Activated naive CD8-positive, alpha-beta T cell treated with anti-CD3 and anti-CD28 coated beads, Interleukin-2, amount 10 ng/mL, durations not matched to agents 7 days and 5 days (primary cell): ENCODE results near the gene FSTL4. TPM values are rescaled to one million over a fixed set of nuclear protein-coding genes. Genes with fewer than 3 reads are reported as not detected.

Experiments
- ATAC-seq: fragments of 150-1000 bp; cut with Tn5 transposase; one replicate; pipeline ENCODE4 v1.10.0; 2021; ENCODE audit warnings: low read depth, moderate library complexity
- POLR2A ChIA-PET: fragments of 350-600 bp; sonication (Branson Sonifier 250); formaldehyde crosslinking; loops from one replicate; lab custom pipeline; 2021; ENCODE audit warnings: antibody characterized with exemption; lab: Charles Lee
- DNase-seq: peaks from one replicate; pipeline ENCODE4 v3.0.0; 2021
- H3K27ac Mint-ChIP-seq: one replicate; pipeline ENCODE4 v1.8.0; 2022; ENCODE audit warnings: mild to moderate bottlenecking, mixed read lengths
- H3K27me3 Mint-ChIP-seq: one replicate; pipeline ENCODE4 v1.8.0; 2022; ENCODE audit warnings: mild to moderate bottlenecking, moderate library complexity, mixed read lengths
- H3K36me3 Mint-ChIP-seq: one replicate; pipeline ENCODE4 v1.8.0; 2021; ENCODE audit warnings: mild to moderate bottlenecking, mixed read lengths
- H3K4me1 Mint-ChIP-seq: one replicate; pipeline ENCODE4 v1.8.0; 2021; ENCODE audit warnings: mixed read lengths
- H3K4me3 Mint-ChIP-seq: one replicate; pipeline ENCODE4 v1.8.0; 2022; ENCODE audit warnings: mild to moderate bottlenecking, moderate library complexity, mixed read lengths
- H3K9me3 Mint-ChIP-seq: one replicate; pipeline ENCODE4 v1.8.0; 2021; ENCODE audit warnings: mixed read lengths
- total RNA-seq, 2 experiments: library from RNA; stranded (reverse); gene quantifications; one replicate each; pipeline ENCODE4 v1.2.3, GENCODE V29; 2021

FSTL4 gene
- total RNA-seq, 2 experiments from 2014 or later, result 0.26 to 0.83 TPM

DNA sequence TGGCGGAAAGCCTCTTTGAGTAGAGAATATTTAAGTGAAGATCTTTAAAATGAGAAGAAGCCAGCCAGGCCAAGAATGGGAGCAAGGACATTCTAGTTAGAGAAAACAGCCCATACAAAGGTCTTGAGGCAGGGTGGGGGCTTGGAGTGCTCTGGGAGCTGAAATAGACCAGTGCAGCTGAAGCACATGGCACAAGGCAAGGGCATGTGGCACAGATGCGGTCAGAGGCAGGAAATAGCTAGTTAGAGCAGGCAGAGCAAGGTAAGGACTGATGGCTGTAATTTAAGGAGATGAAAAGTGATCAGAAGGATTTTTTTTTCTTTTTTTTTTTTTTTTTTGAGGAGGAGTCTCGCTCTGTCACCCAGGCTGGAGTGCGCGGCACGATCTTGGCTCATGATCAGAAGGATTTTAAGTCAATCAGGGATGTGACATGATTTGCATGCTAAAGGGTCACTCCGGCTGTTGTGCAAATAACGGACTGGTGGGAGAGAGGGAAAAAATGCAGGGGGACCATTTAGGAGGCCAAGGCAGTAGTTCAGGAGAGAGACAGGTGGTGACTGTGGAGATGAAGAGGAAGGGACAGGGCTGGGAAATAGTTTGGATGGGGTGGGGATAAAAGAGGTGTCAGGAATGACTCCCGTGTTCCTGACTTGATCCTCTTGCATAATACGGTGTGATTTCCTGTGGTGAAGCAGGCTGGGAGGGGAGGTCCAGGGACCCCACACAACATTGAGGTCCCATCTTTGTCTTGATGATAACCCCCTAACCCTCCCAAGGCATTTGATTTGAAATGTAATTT lies 352.9 kb downstream of the FSTL4 start:
- POLR2A ChIA-PET, result no interaction called here
- Mint-ChIP-seq H3K9me3 (no peaks in the 10 kb centered on the region), H3K27me3 (peaks cover 2% of the 10 kb centered on the region), H3K36me3 (no peaks in the 10 kb centered on the region), H3K27ac (no peak overlapping the region), H3K4me1 (peaks cover 14% of the 10 kb centered on the region), H3K4me3 (no peak overlapping the region)
- ATAC-seq, result peak; percentile 78
- DNase-seq, result no peak

DNA sequence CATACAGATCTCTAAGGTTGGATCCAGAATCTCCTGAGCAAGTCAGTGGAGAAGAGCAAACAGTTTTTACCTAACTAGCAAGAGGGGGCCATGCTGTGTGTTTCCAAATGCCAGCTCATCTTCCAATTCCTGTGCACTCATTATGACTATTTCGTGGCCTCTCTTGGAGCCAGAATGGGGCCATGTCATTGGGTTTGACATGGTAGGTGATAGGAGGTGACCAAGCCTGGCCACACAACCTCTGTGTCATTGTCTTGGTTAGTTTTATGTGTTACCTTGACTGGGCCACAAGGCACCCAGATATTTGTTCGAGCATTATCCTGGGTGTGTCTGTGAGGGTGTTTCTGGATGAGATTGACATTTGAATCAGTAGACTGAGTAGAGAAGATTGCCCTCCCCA lies 354.4 kb downstream of the FSTL4 start:
- no peaks in the 10 kb centered on the region for H3K27me3 Mint-ChIP-seq
- no peaks in the 10 kb centered on the region for H3K9me3 Mint-ChIP-seq
- H3K4me1 Mint-ChIP-seq, result peaks cover 14% of the 10 kb centered on the region
- no peak overlapping the region for H3K4me3 Mint-ChIP-seq
- POLR2A ChIA-PET, result no interaction called here
- H3K36me3 Mint-ChIP-seq, result no peaks in the 10 kb centered on the region
- no peak for ATAC-seq
- no peak overlapping the region for H3K27ac Mint-ChIP-seq
- no peak for DNase-seq

DNA sequence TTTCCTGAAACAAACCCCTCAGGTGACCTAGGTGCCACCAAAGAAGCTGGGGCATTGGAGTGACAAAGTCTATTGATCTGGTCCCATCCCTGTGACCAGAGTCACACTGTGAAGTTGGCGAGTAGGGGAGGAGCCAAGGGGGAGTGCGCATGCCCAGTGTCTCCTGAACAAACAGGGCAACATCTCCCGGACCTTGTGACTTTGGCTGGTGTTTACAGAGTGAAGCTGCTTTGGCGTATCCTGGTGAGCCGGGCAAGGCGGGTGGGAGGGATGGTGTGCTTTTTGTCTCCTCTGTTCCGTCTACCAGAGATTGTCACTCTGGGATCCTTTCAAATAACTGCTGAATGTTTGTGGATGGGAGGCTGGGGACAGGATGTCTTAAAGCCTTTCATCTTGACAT lies 356.1 kb downstream of the FSTL4 start:
- POLR2A ChIA-PET, result no interaction called here
- peaks cover 14% of the 10 kb centered on the region for H3K4me1 Mint-ChIP-seq
- no peaks in the 10 kb centered on the region for H3K27me3 Mint-ChIP-seq
- H3K9me3 Mint-ChIP-seq, result no peaks in the 10 kb centered on the region
- H3K4me3 Mint-ChIP-seq, result no peak overlapping the region
- no peaks in the 10 kb centered on the region for H3K36me3 Mint-ChIP-seq
- ATAC-seq, result no peak
- DNase-seq, result no peak
- no peak overlapping the region for H3K27ac Mint-ChIP-seq

DNA sequence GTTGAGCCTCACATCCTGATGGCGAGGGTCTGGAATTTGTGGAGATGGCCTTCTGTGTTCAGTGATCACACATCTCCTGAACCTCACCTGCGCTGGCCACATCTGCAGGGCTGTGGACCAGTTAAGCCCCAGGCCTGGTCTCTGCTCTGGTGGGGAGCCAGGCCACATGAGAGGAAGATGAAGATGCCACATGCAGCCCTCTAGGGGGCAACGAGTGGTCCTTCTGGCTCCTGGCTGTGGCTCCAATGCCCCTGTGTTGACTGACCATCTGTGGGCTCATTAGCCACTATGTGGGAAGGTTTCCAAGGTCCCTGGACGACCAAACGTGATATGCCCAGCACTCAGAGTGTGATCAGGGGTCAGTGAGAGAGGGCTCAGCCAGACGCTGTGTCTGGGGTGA lies 357.5 kb downstream of the FSTL4 start:
- H3K27me3 Mint-ChIP-seq, result no peaks in the 10 kb centered on the region
- POLR2A ChIA-PET, result no interaction called here
- H3K4me1 Mint-ChIP-seq, result peaks cover 14% of the 10 kb centered on the region
- no peak for DNase-seq
- no peak overlapping the region for H3K4me3 Mint-ChIP-seq
- no peaks in the 10 kb centered on the region for H3K9me3 Mint-ChIP-seq
- ATAC-seq, result no peak
- no peak overlapping the region for H3K27ac Mint-ChIP-seq
- H3K36me3 Mint-ChIP-seq, result no peaks in the 10 kb centered on the region

DNA sequence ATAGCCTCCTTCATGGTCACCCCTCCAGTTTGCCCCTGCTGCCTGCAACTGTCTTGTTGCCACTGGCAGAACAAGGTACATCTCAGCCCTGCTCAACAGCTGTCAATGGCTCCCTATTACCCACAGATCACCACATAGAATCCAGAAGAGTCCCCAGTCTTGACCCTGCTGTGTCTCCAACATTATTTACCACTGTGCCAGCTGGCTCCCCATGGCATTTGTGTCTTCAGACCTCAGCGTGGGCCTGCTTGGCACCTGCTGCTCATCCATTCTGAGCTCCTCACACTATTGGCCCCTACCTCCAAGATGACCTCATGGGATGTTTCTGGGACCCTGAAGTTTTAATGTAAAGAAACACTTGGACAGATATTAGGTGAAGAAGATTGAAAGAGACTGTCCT lies 358.7 kb downstream of the FSTL4 start:
- POLR2A ChIA-PET, result no interaction called here
- H3K4me3 Mint-ChIP-seq, result no peak overlapping the region
- ATAC-seq (no peak), DNase-seq (no peak)
- no peaks in the 10 kb centered on the region for H3K9me3 Mint-ChIP-seq
- H3K4me1 Mint-ChIP-seq, result peaks cover 5% of the 10 kb centered on the region
- H3K27ac Mint-ChIP-seq, result no peak overlapping the region
- H3K27me3 Mint-ChIP-seq, result no peaks in the 10 kb centered on the region
- H3K36me3 Mint-ChIP-seq, result no peaks in the 10 kb centered on the region

DNA sequence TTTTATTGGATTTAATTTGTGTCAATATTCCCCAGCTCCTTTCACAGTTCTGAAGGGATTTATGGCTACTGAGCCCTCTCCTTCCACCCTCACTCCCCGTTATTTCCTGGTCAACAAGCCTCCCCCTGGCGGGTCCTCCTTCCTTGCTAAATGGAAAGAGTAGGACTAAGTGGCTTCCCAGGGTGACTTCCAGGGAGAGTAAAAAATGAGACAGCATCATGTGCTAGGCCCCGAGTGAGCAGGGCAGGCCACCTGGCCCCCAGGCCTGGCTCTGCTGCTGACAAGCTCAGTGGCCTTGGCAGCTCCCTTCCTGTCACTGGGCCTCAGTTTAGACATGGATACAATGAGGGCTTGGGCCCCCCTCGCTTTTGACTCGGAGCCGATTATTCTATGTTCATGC lies 359.3 kb downstream of the FSTL4 start:
- H3K27me3 Mint-ChIP-seq, result no peaks in the 10 kb centered on the region
- ATAC-seq (no peak), DNase-seq (no peak)
- no peak overlapping the region for H3K4me3 Mint-ChIP-seq
- no peaks in the 10 kb centered on the region for H3K9me3 Mint-ChIP-seq
- H3K36me3 Mint-ChIP-seq, result no peaks in the 10 kb centered on the region
- H3K27ac Mint-ChIP-seq, result no peak overlapping the region
- H3K4me1 Mint-ChIP-seq, result peaks cover under 1% of the 10 kb centered on the region
- POLR2A ChIA-PET, result no interaction called here

DNA sequence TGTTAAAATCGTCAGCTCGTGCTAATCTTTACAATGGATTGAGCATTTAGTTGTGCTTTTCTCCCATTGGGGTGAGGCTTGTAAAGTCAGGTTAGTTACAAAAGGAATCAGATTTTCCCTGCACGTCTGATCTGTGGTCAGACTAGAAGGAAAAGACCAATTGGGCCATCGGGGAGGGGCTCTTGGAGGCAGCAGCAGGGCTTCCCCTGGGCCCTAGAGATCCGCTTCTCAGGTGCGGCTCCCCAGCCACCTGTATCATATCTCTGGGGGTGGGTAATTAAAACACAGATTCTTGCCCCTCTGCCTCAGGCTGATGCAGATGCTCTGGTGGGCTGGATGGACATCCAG lies 360.2 kb downstream of the FSTL4 start:
- Mint-ChIP-seq H3K4me3 (no peak overlapping the region), H3K4me1 (no peaks in the 10 kb centered on the region), H3K9me3 (no peaks in the 10 kb centered on the region), H3K27ac (no peak overlapping the region), H3K36me3 (no peaks in the 10 kb centered on the region), H3K27me3 (peaks cover 2% of the 10 kb centered on the region)
- POLR2A ChIA-PET, result no interaction called here
- DNase-seq, result no peak
- no peak for ATAC-seq

DNA sequence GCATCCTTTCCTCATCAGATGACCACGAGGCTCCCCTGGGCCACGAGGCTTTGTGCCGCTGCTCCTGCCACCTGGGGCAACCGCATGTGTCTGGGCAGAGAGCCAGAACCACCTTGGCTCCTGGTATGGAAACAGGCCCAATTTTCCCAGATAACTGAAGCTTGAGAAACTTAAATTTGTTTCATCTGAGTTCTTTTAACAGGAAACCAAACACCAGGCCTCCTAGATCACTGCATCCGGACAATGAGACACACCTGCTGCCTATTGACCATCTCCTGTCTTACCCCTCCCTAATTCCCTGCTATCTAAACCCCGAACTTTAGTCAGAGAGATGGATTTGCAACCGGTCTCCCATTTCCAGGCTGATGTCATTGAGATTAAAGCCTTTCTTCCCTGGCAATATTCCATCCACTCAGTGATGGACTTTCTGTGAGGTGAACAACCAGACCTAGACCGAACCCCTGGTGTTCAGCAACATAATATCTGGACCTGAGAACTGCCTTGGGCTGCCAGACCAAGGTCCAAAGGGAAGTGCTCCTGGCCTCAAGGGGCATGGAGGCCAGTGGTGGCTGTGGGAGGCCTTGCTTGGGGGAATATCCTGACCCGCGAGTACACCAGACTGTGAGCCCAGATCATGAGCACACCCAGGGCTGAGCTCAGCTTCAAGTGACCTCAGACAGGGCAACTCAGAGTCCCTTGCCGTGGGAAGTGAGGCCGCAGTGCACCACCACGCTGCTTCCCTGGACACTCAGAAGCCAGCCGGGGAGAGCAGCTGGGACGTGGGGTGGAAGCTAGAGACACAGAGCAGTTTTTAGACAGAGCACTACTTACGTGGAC lies 360.8 kb downstream of the FSTL4 start:
- ATAC-seq (no peak), DNase-seq (no peak)
- Mint-ChIP-seq H3K4me1 (no peaks in the 10 kb centered on the region), H3K9me3 (no peaks in the 10 kb centered on the region), H3K4me3 (no peak overlapping the region), H3K36me3 (no peaks in the 10 kb centered on the region), H3K27me3 (peaks cover 2% of the 10 kb centered on the region), H3K27ac (no peak overlapping the region)
- POLR2A ChIA-PET, result no interaction called here

DNA sequence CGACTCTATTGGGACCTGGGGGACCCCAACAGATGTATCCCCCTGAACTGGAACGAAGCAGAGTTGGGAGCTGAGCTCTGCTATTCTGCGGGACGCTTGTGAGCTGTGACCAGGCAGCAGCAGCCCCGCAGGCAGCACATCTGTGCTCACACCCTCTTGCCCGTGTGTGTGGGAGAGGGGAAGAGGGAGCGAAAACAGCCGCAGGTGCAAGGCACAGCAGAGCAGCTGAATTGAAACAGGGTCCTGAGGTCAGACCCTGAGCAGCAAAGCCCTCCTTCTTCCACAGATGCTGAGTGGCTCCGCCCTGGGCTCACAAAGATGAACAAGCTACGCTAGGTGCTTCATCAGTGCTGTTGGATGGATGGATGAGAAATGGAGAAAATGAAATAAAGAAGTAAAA lies 361.8 kb downstream of the FSTL4 start:
- no peak overlapping the region for H3K27ac Mint-ChIP-seq

DNA sequence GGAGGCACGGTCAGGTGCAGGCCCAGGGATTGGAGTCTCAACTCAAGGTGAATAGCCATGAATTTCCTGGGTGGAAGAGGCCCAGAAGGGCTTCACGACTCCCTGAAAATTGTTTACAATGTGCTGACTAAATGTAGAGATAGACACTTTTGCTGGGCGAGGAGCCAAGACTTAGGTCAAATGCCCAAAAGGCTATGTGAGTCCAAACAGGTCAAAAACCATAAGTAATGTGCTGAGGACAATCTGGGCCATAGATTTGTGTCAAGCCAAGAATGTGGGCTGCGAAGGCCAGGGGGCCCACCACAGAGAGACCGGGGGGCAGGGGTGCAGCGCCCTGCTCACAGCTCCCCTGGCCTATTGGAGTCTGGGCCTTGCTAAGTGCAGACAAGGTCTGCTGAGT lies 362.7 kb downstream of the FSTL4 start:
- H3K27ac Mint-ChIP-seq, result no peak overlapping the region

More for the DNA sequence above, 361.8 kb downstream of the FSTL4 start:
- DNase-seq (no peak), ATAC-seq (no peak)
- no peak overlapping the region for H3K4me3 Mint-ChIP-seq
- POLR2A ChIA-PET, result no interaction called here
- H3K27me3 Mint-ChIP-seq, result peaks cover 2% of the 10 kb centered on the region
- no peaks in the 10 kb centered on the region for H3K9me3 Mint-ChIP-seq
- H3K4me1 Mint-ChIP-seq, result no peaks in the 10 kb centered on the region
- no peaks in the 10 kb centered on the region for H3K36me3 Mint-ChIP-seq

DNA sequence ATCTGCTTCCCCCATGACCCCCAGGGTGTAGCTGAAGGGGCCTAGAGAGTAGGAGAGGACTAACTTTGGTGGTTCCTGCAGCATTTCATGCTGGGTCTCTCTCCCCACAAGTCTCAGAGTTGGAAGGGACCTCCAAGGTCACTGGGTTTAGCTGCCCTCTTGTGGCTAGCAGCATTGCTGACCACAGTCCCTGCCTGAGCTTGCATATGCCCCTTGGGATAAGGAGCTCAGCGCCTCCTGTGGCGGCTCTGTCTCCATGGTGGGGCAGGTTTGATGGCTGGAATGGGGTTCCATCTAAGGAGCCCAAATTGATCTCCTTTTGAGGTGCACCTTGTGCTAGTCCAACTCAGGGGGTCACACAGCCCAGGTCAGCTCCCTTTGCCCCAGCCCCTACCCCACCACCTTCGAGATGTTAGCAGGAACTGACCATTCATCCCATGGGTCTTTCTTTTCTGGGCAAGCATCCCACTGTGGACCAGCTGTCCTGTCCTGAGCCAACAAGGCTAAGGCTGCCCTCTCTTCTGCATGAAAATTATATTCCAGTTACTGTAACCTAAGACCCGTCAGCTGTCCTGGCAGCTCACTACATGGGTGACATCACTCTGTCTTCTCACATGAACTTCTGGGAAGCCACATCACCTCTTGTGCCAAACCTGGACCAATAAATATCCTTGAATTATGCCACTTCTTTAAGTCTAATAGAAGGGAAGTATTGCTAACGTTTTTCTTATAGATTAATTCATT lies 364.3 kb downstream of the FSTL4 start:
- no peak for DNase-seq
- POLR2A ChIA-PET, result no interaction called here
- peaks cover 2% of the 10 kb centered on the region for H3K27me3 Mint-ChIP-seq
- H3K4me3 Mint-ChIP-seq, result no peak overlapping the region
- H3K9me3 Mint-ChIP-seq, result no peaks in the 10 kb centered on the region
- no peaks in the 10 kb centered on the region for H3K36me3 Mint-ChIP-seq
- H3K4me1 Mint-ChIP-seq, result peaks cover 3% of the 10 kb centered on the region
- ATAC-seq, result no peak
- no peak overlapping the region for H3K27ac Mint-ChIP-seq

More for the DNA sequence above, 362.7 kb downstream of the FSTL4 start:
- Mint-ChIP-seq H3K27me3 (peaks cover 2% of the 10 kb centered on the region), H3K9me3 (no peaks in the 10 kb centered on the region), H3K4me1 (no peaks in the 10 kb centered on the region), H3K4me3 (no peak overlapping the region), H3K36me3 (no peaks in the 10 kb centered on the region)
- POLR2A ChIA-PET, result no interaction called here
- ATAC-seq, result no peak
- DNase-seq, result no peak

DNA sequence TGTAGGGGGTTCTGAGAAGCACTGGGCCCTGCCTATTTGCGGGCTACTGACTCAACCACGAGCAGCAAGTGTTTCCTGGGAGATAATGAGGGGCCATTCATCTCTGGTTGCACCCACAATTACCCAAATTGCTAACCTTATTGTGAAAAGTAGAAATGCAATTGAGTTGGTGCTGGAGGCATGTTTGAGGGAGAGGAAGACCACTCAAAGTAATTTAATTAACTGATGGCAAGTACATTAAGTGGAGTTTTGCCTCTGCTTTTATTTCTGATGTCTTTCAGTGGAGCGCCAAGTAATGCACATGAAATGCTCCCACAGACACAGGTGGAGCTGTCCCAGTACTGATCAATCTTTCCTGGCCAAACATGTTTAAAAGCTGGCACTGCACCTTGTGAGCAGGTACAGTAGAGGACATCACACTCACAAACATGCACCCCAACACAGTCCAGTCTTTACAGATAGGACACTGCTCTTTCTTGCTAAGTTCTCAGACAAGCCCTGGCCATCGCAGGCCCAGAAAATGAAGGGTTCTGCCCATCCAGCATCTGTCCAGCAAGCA lies 365.1 kb downstream of the FSTL4 start:
- H3K27ac Mint-ChIP-seq, result no peak overlapping the region
- no peak overlapping the region for H3K4me3 Mint-ChIP-seq
- no peaks in the 10 kb centered on the region for H3K36me3 Mint-ChIP-seq
- POLR2A ChIA-PET, result no interaction called here
- DNase-seq (no peak), ATAC-seq (no peak)
- no peaks in the 10 kb centered on the region for H3K9me3 Mint-ChIP-seq
- peaks cover 2% of the 10 kb centered on the region for H3K27me3 Mint-ChIP-seq
- H3K4me1 Mint-ChIP-seq, result peaks cover 3% of the 10 kb centered on the region

DNA sequence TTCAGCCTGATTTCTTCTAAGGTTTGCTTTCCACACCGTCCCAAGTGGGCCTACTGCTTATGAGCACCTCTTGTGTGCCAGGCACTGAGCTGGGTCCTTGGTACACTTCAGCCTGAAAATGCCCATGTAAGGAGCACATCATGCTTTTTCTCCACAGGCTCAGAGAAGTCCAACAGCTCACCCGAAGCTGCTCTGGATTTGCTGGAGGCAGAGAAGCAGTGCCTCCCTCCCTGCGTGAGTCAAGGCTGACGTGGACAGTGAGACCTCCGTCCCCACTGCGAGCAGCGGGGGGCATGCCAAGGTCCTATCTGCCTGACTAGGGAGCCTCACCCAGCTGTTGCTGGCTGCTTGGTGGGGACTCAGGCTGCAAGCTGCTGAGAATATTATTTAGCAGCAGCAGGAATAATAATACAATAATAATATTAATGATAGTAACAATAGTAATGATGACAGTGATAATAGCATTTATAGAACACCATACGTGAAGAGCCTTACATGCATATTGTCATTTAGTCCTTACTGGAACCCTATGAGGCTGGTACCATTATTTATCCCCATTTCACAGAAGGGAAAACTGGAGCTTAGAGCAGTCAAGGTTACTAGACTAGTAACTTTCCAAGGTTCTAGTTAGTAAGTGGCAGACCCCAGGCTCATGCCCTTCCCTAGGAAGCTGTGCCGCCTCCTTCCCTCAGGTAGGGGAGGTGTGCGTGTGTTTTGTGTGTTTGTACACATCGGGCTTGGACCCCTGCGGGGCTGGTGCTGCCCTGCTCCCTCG lies 365.8 kb downstream of the FSTL4 start:
- no peak overlapping the region for H3K27ac Mint-ChIP-seq
- no peaks in the 10 kb centered on the region for H3K9me3 Mint-ChIP-seq
- ATAC-seq (no peak), DNase-seq (no peak)
- H3K4me1 Mint-ChIP-seq, result peaks cover 3% of the 10 kb centered on the region
- no peak overlapping the region for H3K4me3 Mint-ChIP-seq
- POLR2A ChIA-PET, result no interaction called here
- H3K27me3 Mint-ChIP-seq, result peaks cover 2% of the 10 kb centered on the region
- no peaks in the 10 kb centered on the region for H3K36me3 Mint-ChIP-seq
